Non-pigmented ciliary epithelial cell (primary cell): ENCODE results near the gene PCDHB11.
"Not testable (repeated sequence)": the region's sequence is repeated elsewhere in the genome, so short reads cannot be mapped to it uniquely, and the experiment has no call there.

Experiments used
- DNase-seq: peaks from one replicate; pipeline ENCODE4 v3.0.0-alpha.2; 2010; ENCODE audit warnings: low read depth

The PCDHB11 gene

GRCh38 chr5:141241496-141241895 is 42.1 kb downstream of the PCDHB11 start:
- DNase-seq, result no peak

GRCh38 chr5:141245250-141245717 is 45.9 kb downstream of the PCDHB11 start, which contains the start of gene PCDHB15:
Gene PCDHB15, plus strand, starts transcription at chr5:141245395. Its CDS starts 184 bp downstream, at chr5:141245579.
- DNase-seq, result no peak

GRCh38 chr5:141246971-141247370 is 47.5 kb downstream of the PCDHB11 start:
- not testable (repeated sequence) for DNase-seq

- DNase-seq, result not testable (repeated sequence)
Measured at GRCh38 chr5:141247434-141247833, 48.0 kb downstream of the PCDHB11 start.

GRCh38 chr5:141250576-141250975 is 51.1 kb downstream of the PCDHB11 start:
- no peak for DNase-seq
